Gastroesophageal sphincter (tissue), 4 donors: Measurements from ENCODE around the gene TAF15. TPM values are rescaled to one million over a fixed set of nuclear protein-coding genes. Genes with fewer than 3 reads are reported as not detected.

Experiments used
- ATAC-seq: fragments of 150-250 bp; one replicate; pipeline ENCODE4 v1.9.1; 2016; ENCODE audit warnings: mild to moderate bottlenecking, moderate library complexity
- H3K27ac ChIP-seq, 4 donors: fragments of 200-600 bp; sonication (generic) in 3 of 4; 1 replicate in 3 of 4; 2 replicates in 1 of 4; pipeline ENCODE4 v1.5.1; 2016 to 2019
- H3K27me3 ChIP-seq: fragments of 200-600 bp; sonication (generic); one replicate; pipeline ENCODE4 v1.5.1; 2019
- H3K36me3 ChIP-seq, 2 donors: fragments of 200-600 bp; sonication (generic); one replicate each; pipeline ENCODE4 v1.5.1; 2019; ENCODE audit warnings: control low read depth in 1 of 2
- H3K4me1 ChIP-seq, 3 donors: fragments of 200-600 bp; sonication (generic); 1 replicate in 2 of 3; 2 replicates in 1 of 3; pipeline ENCODE4 v1.5.1; 2016 to 2019; ENCODE audit warnings: control low read depth in 2 of 3
- H3K4me3 ChIP-seq, 2 donors: fragments of 200-600 bp; sonication (generic); one replicate each; pipeline ENCODE4 v1.5.1; 2019; ENCODE audit warnings: mild to moderate bottlenecking in 1 of 2, moderate library complexity in 1 of 2
- H3K9me3 ChIP-seq, 3 donors: fragments of 200-600 bp; sonication (generic); one replicate each; pipeline ENCODE4 v1.5.1; 2017 to 2019; ENCODE audit warnings: control low read depth in 2 of 3
- CTCF ChIP-seq, 4 experiments: fragments of 200-600 bp in 2 of 4; fragments of 450-650 bp in 2 of 4; sonication (generic) in 1 of 4; IDR thresholded peaks; one replicate each; pipeline ENCODE4 v1.5.1; 2017 to 2019; ENCODE audit warnings: antibody characterized with exemption in 4 of 4, mild to moderate bottlenecking in 2 of 4, moderate library complexity in 2 of 4
- EP300 ChIP-seq: sonication (generic); formaldehyde crosslinking; IDR thresholded peaks from one replicate; pipeline ENCODE4 v1.6.1; 2017; ENCODE audit warnings: antibody characterized with exemption, mild to moderate bottlenecking
- POLR2A ChIP-seq, 2 donors: fragments of 450-650 bp; IDR thresholded peaks; one replicate each; pipeline ENCODE4 v1.6.1; 2017; ENCODE audit warnings: antibody characterized with exemption in 2 of 2, mild to moderate bottlenecking in 2 of 2, moderate library complexity in 1 of 2
- POLR2AphosphoS5 ChIP-seq: sonication (generic); formaldehyde crosslinking; IDR thresholded peaks from one replicate; pipeline ENCODE4 v1.6.1; 2017; ENCODE audit warnings: antibody characterized with exemption
- WGBS, 2 donors: methylation state at CpG; one replicate each; pipeline ENCODE4 v1.1.5; 2018; ENCODE audit warnings: low coverage in 1 of 2; 5-methylcytosine and 5-hydroxymethylcytosine counted together
- total RNA-seq, 4 donors: library from RNA; depleted of rRNA; stranded (reverse); fragments of >200 nt; gene quantifications; one replicate each; pipeline ENCODE4 v1.1.0, GENCODE V29; 2016

TAF15 gene
- 100 to 1,000 TPM in 2 of 4 donors, 10 to 100 TPM in 2; 58.2 to 144 (median 109) TPM for total RNA-seq

GRCh38 chr17:35808962-35809854, at the start of gene TAF15:
TAF15 (plus strand) TSS chr17:35809484; CDS start chr17:35809570, 86 bp downstream.
- WGBS, 2 donors = 0% methylated on average over 5 to 10 of the region's 71 CpGs
- H3K27ac ChIP-seq = peak within 1 kb of the TSS; percentile 90 to 98 (median 96)
- peak within 1 kb of the TSS; percentile 86 for H3K4me3 ChIP-seq
- H3K9me3 ChIP-seq = no peaks in the 10 kb centered on the region
- peak; percentile 97 for ATAC-seq
- TF ChIP-seq CTCF (IDR thresholded peaks at IDR 0.05) (peak; percentile 74 to 77 (median 76)), POLR2AphosphoS5 (peak; percentile 99), EP300 (no peak), POLR2A (IDR thresholded peaks at IDR 0.05) (peak; percentile 97 to 98)
- H3K4me1 ChIP-seq = peaks cover 0 to 62% (median 12%) of the 10 kb centered on the region in 3 donors
- H3K27me3 ChIP-seq = no peaks in the 10 kb centered on the region
- H3K36me3 ChIP-seq = no peaks in the 10 kb centered on the region

DNA sequence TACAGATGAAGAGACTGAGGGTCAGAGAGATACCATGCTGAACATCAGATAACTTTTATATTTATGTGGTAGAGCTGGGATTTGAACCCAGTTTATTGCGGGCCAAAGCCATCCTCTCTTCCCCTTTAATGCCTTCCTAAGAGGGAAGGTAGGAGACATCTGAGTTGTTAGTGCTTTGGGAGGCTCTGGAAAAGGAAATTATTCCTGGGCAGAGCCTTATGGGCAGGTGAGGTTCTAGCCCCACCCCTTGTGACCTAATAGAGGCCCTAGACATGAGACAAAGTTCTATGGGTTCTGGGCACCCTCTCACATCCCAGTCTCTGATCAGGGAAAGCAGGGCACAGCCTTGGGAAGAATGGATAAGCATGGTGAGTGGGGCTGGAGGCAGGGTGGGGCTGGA, 48.7 kb upstream of the TAF15 start, which contains the start of gene C17orf50:
C17orf50 (plus strand) TSS at position 301 of the 400 bp plus-strand sequence; CDS start at position 356, 55 bp downstream.
- Histone ChIP-seq H3K4me3 (no peak within 1 kb of the TSS), H3K4me1 (peaks cover 0 to 22% (median 17%) of the 10 kb centered on the region in 3 donors), H3K27ac (no peak within 1 kb of the TSS), H3K36me3 (no peaks in the 10 kb centered on the region), H3K27me3 (no peaks in the 10 kb centered on the region), H3K9me3 (no peaks in the 10 kb centered on the region)
- TF ChIP-seq POLR2AphosphoS5 (no peak), CTCF (IDR thresholded peaks at IDR 0.05) (no peak), EP300 (no peak)
- ATAC-seq = no peak
- WGBS, 2 donors = 100% methylated on average over 1 of the region's 1 CpG; no CpG with 5 or more reads in 1 of the 2 donors

GRCh38 chr17:35761601-35762000, 47.7 kb upstream of the TAF15 start:
- Histone ChIP-seq H3K27ac (no peak overlapping the region), H3K4me3 (no peak overlapping the region), H3K27me3 (no peaks in the 10 kb centered on the region), H3K36me3 (no peaks in the 10 kb centered on the region), H3K9me3 (no peaks in the 10 kb centered on the region), H3K4me1 (peaks cover 0 to 32% (median 18%) of the 10 kb centered on the region in 3 donors)
- ATAC-seq = no peak
- TF ChIP-seq EP300 (no peak), POLR2A (IDR thresholded peaks at IDR 0.05) (no peak), POLR2AphosphoS5 (no peak)
- WGBS, 2 donors = 90 to 91% methylated on average over 4 to 5 of the region's 5 CpGs

DNA sequence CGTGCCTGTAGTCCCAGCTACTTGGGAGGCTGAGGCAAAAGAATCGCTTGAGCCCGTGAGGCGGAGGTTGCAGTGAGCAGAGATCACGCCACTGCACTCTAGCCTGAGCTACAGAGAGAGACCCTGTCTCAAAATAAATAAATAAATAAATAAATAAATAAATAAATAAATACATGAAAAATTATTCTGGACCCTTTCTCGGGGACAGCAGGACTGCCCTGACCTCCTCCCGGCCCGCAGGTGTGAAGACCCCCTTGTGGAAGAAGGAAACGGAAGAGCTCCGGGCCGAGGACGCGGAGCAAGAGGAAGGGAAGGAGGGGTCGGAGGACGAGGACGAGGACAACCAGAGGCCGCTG, 45.5 kb upstream of the TAF15 start:
- Histone ChIP-seq H3K4me3 (peak overlapping the region in 1 of 2 donors; percentile 57), H3K36me3 (no peaks in the 10 kb centered on the region), H3K9me3 (no peaks in the 10 kb centered on the region), H3K27me3 (no peaks in the 10 kb centered on the region), H3K27ac (peak overlapping the region in 3 of 4 donors; percentile 54 to 73 (median 68)), H3K4me1 (peaks cover 0 to 45% (median 18%) of the 10 kb centered on the region in 3 donors)
- WGBS, 2 donors = 15% methylated on average over 12 of the region's 17 CpGs; no CpG with 5 or more reads in 1 of the 2 donors
- no peak for ATAC-seq
- TF ChIP-seq POLR2A (IDR thresholded peaks at IDR 0.05) (no peak), POLR2AphosphoS5 (no peak), CTCF (IDR thresholded peaks at IDR 0.05) (no peak)

GRCh38 chr17:35764123-35764991, 44.9 kb upstream of the TAF15 start:
- TF ChIP-seq POLR2A (IDR thresholded peaks at IDR 0.05) = no peak
- TF ChIP-seq POLR2AphosphoS5 = peak; percentile 53
- TF ChIP-seq CTCF (IDR thresholded peaks at IDR 0.05) = peak; percentile 94 to 99 (median 97)
- TF ChIP-seq EP300 = no peak
- ATAC-seq = peak; percentile 91
- Histone ChIP-seq H3K4me3 (peak overlapping the region; percentile 19 to 57), H3K36me3 (no peaks in the 10 kb centered on the region), H3K27ac (peak overlapping the region in 3 of 4 donors; percentile 54 to 73 (median 68)), H3K9me3 (no peaks in the 10 kb centered on the region), H3K27me3 (no peaks in the 10 kb centered on the region), H3K4me1 (peaks cover 0 to 45% (median 18%) of the 10 kb centered on the region in 3 donors)
- WGBS, 2 donors = 1 to 27% methylated on average over 3 to 31 of the region's 75 CpGs
